SW480 (cell line): ENCODE data around the gene FKBP10.
"Not testable (repeated sequence)": the region's sequence is repeated elsewhere in the genome, so short reads cannot be mapped to it uniquely, and the experiment has no call there.

Experiments used
- DNase-seq: peaks from one replicate; pipeline ENCODE4 v3.0.0-alpha.2; 2016; ENCODE audit warnings: low spot score

The FKBP10 gene

DNA sequence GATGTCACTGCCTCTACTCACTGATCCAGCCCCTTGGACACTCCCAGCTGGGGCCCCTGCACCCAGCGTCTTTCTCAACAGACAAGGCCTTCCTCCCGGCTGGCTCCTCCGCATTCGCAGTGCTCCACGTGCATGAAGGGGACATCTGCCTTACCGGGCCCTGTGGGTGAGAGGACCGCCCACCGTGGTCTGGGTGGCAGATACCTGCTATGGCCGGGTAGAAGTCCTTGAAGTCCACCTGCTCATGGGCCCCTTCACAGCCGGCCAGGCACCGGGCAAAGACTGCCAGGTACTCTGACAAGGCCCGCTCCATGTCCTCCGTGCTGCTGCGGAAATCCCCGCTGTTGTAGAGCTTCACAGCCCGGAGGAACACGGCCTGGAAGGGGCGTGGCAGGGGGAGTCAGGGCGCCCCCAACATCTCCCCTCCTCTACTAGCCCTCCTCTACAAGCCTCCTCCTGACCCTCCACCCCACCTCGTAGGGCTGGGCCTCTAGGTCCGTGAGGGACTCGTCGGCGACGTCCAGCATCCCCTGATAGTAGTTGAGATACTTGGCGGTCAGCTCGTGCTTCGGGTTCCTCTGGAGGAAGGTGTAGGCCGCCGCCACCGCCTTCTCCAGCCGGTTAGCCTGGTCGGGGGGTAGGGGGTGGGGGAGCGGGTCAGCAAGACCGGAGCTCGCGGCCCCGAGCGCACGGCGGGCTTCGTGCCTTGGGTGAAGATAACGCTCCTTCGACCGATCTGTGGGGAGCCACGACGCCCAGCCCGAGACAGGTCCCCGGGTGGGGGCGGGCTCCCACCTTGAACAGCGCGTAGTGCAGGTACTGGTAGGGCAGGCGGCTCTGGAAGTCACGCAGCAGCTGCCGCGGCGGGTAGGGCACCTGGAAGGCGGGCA, 1.9 kb upstream of the FKBP10 start:
- DNase-seq = no peak

DNA sequence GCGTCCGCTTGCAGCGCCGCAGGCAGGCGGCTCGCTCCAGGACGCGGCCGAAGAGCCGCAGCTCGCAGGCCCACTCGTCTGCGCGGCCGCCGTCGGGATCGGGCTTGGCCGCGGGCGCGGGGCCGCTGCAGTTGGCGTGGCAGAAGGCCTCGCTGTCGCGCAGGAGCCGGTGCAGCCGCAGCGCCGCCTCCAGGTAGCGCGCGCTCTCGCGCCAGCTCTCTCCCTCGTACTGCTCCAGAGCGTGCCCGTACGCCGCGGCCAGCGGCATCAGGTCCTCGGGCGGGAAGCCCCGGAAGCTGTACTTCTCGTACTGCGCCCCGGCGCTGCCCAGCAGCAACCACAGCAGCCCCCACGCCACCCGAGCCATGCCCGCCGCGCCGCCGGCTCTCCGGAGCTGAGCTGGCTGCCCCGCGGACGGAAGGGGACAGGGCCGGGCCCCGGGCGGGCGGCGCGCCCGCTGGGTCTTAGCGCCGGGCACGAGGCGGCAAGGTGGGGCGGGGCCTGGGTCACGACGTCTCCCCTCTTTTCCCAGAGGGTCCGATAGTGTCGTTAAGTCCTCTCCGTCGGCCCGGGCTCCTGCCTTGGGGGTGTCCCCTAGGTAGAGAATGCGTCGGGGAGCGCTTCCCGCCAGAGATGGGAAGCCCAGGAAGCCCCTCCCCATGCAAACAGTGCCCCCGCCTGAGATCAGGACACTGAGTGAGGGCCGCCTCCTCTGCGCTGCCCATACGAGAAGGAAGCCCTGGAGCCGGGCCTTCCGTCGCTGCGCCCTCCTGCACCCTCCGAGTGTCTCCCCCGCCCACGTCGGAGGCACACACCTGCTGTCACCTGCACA, 1.0 kb upstream of the FKBP10 start, which contains the start of gene P3H4:
Gene P3H4 (minus strand): TSS at position 401 of the 832 bp plus-strand sequence. CDS start 34 bp downstream, at position 367.
- peak; percentile 76 for DNase-seq

DNA sequence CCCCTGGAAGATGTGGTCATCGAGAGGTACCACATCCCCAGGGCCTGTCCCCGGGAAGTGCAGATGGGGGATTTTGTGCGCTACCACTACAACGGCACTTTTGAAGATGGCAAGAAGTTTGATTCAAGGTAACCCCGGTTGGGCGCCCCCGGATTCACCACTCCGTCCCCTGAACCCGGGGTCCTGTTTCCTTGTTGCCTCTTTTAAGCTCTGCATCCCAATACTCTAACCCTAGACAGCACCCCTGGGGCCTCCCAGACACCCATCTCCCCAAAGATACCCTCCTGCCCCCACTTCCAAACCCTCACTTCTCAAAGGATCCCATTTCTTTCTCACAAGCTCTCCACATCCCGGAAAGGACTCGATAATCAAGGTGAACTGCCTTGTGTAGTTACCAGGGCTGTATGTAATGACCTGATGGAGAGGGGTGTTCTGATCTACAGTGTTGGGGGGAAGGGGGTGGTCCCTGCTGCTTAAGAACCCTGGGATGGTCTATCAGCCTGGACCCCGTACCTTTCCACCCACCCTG, 412 bp downstream of the FKBP10 start:
- no peak for DNase-seq

DNA sequence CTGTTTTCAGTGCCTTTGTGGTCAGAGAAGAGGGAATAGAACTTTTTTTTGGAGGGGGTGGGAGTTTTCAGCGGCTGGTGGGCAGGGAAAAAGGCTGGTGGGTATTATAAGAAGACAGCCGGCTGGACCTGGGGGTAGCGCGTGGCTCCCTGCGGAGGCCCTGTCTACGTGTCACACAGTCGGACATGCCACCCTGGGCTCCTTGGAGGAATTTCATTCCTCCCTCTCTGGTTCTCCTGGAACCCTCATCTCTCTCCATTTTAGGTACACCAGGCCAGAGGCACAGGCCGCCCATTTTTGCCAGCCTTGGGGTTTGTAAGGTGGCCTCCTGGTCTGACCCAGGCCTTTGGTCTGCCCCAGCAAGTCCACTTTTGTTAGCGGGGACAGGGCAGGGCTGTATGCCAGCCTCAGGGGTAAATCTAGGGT, 908 bp downstream of the FKBP10 start:
- DNase-seq = no peak

DNA sequence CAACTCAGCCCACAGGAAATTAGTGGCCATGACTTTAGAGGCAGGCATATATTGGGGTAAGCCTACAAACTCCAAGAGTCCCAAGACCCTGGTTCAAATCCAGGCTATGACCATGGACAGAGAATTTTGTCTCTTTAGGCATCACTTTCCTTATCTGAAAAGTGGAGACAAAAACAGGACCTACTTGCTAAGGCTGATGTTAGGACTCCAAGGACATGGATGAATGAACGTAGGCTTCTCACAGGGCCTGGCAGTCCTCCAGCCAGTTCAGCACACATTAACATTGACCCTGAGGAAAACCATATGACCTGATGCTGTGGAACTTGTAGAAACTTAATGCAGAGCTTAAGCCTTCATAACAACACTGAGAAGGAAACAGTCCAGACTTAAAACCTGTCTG, 1.4 kb downstream of the FKBP10 start:
- DNase-seq = no peak

DNA sequence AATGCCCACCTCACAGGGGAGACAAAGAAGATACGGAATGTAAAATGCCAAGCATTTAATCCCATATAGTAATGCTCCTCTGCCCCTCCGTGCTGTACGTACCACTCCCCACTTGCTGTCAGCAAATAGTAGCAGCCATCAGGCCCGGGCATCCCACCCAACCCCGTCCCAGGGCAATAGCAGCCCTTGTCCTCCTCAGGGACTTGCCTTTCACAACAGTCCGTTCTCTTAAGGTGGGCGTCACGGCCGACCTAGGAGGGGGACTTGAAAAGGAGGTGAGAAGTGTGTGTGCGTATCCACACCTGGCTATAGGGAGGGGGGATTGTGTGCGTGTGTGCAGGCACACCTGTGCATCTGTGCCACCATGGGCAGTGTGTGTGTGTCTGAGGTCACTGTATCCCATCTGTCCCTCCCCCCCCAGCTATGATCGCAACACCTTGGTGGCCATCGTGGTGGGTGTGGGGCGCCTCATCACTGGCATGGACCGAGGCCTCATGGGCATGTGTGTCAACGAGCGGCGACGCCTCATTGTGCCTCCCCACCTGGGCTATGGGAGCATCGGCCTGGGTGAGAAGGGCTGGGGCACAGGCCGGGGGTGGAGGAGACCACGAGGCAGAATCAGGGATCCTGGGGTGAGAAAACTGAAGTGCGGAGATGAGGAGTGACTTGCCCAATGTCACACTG, 4.0 kb downstream of the FKBP10 start:
- DNase-seq = no peak

DNA sequence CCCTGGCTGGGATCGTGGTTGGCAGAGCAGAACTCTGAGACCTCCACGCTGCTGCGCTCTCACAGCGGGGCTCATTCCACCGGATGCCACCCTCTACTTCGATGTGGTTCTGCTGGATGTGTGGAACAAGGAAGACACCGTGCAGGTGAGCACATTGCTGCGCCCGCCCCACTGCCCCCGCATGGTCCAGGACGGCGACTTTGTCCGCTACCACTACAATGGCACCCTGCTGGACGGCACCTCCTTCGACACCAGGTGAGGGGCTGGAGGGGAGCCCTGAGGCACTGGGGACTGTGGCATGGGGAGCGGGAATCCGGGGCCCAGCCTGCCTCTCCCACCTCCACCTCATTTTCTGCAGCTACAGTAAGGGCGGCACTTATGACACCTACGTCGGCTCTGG, 5.2 kb downstream of the FKBP10 start:
- DNase-seq = no peak

DNA sequence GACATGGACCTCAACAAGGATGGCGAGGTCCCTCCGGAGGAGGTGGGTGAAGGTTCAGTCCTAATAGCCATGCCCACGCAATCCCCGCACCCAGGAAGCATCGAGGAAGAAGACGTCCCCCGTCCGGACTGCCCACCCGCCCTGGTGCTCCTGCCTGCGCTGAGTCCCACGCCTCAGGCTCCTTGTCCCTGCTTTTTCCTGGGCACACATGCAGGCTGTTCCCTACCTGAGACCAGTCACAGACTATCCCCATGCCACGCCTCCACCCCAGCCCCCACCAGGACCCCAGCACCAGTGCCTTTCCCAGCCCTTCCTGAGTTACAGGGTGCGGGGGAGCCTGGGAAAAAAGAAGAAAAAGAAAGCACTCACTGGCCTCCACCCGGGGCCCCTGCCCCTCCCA, 9.0 kb downstream of the FKBP10 start:
- no peak for DNase-seq

DNA sequence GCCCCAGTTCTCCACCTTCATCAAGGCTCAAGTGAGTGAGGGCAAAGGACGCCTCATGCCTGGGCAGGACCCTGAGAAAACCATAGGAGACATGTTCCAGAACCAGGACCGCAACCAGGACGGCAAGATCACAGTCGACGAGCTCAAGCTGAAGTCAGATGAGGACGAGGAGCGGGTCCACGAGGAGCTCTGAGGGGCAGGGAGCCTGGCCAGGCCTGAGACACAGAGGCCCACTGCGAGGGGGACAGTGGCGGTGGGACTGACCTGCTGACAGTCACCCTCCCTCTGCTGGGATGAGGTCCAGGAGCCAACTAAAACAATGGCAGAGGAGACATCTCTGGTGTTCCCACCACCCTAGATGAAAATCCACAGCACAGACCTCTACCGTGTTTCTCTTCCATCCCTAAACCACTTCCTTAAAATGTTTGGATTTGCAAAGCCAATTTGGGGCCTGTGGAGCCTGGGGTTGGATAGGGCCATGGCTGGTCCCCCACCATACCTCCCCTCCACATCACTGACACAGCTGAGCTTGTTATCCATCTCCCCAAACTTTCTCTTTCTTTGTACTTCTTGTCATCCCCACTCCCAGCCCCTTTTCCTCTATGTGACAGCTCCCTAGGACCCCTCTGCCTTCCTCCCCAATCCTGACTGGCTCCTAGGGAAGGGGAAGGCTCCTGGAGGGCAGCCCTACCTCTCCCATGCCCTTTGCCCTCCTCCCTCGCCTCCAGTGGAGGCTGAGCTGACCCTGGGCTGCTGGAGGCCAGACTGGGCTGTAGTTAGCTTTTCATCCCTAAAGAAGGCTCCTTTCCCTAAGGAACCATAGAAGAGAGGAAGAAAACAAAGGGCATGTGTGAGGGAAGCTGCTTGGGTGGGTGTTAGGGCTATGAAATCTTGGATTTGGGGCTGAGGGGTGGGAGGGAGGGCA, 9.7 kb downstream of the FKBP10 start:
- no peak for DNase-seq

DNA sequence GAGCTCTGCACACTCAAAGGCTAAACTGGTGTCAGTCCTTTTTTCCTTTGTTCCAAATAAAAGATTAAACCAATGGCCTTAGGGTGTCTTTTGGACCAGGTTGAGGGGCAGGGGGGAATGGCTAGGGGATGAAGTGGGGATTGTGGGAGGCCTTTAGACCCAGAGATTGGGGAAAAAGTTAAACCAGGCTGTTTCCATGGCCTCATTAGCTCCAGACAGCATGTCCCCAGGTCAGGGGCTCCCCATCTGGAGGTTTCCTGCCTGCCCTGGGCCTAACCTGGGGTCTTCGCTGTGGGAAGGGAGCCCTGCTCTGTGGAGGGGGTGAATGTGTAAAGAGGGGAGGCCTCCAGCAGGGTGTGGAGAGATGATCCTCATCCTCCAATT, 10.3 kb downstream of the FKBP10 start:
- no peak for DNase-seq

DNA sequence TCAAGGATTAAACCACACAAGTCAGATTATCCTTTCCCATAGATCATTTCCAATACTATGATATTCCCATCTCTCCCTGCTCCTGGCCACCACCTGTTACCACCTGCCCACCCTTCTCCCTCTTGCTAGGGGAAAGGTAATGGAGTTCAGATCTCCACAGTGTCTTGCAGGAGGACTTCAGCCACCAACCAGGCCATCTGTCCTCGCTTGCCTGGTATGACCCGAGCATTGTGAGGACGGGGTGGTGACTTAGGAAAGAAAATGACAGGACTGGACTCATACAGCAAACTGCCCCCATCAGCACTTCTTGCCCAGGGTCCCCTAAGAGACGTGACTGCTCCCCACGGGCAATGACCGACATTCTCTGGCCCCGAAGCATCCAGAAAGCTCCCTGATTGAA, 10.8 kb downstream of the FKBP10 start:
- no peak for DNase-seq

DNA sequence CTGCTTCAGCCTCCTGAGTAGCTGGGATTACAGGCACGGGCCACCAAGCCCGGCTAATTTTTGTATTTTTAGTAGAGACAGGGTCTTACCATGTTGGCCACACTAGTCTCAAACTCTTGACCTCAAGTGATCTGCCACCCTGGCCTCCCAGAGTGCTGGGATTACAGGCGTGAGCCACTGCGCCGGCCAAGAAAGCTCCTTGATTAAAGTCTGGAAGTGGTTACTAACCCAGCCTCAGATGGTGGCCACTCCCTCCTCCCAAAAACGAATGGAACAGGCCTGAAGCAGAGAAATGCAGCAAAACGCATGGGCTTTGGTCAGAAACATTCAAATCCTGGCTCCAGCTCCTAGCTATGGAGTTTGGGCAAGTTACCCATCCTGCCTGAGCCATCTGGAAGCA, 11.3 kb downstream of the FKBP10 start:
- no peak for DNase-seq

DNA sequence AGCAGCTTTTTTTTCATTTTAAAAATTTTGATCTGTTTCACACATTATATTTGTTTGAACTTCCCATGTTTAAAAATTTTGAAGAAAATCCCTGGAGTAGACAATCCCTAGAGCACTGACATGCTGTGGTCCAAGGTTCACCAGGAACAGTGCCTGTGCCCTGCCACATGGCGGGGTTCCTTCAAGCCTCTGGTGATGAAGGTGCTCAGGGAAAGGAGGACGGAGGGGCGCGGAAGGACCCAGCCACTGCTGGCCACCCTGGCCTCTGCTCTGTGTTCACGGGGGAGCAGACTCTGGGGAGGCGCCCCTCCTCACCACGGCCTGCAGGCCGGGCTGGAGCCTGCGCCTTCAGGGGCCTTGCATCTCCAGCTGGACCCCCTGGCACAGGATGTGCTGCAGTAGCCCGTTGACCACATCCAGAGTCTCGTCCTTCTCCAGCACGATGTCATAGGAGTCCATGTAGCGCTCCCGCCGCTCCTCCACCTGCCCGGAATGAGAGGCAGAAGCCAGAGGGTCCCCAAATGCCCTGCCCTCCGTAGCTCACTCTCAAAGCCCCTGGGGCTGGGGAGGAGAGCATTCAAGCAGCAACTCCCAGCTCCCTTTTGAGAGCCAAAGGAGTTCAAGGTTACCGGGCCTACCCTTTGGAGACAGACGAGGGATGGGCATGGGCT, 12.5 kb downstream of the FKBP10 start:
- DNase-seq = no peak

DNA sequence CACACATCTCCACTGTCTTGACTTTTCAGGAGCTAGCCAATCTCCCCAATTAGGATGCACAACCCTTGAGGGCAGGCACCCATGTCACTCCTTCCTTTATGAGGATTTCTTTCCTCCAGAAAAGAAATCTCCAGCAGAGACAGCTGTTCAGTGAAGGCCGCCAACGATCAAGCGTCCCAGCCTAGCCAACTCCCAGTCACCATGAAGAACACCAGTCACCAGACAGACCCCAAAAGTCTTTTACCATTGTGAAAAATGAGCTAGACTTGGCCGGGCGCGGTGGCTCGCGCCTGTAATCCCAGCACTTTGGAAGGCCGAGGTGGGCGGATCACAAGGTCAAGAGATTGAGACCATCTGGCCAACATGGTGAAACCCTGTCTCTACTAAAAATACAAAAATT, 17.2 kb downstream of the FKBP10 start:
- DNase-seq = not testable (repeated sequence)

DNA sequence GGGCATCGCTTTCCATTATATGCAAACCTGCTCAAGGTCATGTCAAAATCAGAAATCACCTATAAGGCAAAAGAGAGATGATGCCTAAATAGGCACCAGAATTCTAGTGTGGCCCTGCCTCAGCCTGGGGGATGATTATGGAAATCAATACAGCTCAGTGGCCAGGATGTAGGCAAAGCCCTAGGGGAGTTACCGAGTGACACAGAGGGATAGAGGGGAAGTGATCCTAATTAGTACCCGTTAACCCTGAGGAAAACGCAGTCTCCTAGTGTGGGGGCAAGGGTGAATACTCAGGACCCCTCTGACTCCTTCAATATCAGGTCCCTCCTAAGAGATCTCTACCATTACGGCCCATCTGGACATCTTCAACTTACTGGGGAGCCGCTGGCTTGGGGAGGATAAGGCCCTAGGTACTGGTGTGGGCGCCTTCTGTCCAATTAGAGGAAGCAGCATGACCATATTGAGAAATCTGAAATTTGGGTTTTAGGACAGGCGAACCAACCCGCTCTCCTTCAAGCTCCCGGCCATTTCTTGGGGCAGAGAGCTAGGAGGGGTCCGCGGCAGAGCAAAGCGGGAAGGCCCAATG, 22.5 kb downstream of the FKBP10 start:
- DNase-seq = peak; percentile 17

DNA sequence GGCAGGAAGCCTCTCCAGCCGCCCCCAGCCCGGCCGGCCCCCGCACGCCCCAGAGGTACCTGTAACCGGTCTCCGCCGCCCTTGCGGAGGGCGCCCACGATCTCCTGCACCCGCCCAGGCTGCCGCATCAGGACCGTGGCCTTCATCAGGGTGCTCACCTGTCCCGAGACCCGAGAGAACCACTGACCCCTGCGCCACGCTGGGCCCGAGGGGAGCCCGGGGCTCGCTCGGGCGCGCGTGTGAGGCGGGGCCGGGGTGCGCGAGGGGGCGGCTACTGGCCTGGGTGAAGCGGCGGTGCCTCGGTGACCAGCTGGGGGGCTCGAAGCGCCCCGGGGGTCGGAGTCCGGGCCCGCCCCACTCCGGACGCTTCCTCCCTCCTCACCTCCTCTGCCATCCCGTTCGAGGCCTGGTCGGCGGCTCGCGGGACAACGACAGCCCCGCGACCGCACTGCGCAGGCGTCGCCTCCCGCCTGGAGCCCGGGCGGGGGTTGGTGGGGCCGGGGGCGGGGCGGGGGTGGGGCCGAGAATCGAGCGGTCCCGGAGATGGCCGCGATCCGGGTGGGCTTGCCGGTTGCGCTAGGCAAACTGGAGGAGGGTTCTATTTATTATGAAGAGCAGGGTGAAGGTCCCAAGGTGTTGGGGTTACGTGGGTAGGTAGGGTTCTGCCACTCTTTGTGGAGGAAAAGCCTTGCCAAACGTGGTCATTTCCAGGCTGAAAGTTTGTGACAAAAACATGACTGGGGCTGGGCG, 23.2 kb downstream of the FKBP10 start, which contains the start of gene NT5C3B:
Gene NT5C3B (minus strand): TSS at position 433 of the 750 bp plus-strand sequence. CDS start 39 bp downstream, at position 394.
- DNase-seq = peak; percentile 37

DNA sequence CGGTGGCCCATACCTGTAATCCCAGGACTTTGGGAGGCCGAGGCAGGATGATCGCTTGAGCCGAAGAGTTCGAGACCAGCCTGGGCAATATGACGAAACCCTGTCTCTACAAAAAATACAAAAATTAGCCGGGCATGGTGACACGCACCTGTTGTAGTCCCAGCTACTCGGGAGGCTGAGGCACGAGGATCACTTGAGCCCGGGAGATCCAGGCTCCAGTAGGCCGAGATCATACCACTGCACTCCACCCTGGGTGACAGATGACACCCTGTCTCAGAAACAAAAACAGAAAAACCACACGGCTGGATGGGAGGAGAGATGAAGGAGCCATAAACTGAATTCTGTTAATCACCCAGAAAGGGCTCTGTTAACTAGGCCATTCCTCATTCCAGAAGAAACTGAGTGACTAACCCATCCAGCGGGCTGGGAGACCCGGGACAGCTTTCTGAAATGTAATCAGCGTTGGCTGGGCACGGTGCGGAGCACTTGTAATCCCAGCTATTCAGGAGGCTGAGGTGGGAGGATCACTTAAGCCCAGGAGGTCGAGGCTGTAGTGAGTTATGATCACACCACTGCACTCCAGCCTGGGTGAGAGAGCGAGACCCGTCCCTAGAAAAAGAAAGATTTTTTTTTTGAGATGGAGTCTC, 23.9 kb downstream of the FKBP10 start:
- no peak for DNase-seq

DNA sequence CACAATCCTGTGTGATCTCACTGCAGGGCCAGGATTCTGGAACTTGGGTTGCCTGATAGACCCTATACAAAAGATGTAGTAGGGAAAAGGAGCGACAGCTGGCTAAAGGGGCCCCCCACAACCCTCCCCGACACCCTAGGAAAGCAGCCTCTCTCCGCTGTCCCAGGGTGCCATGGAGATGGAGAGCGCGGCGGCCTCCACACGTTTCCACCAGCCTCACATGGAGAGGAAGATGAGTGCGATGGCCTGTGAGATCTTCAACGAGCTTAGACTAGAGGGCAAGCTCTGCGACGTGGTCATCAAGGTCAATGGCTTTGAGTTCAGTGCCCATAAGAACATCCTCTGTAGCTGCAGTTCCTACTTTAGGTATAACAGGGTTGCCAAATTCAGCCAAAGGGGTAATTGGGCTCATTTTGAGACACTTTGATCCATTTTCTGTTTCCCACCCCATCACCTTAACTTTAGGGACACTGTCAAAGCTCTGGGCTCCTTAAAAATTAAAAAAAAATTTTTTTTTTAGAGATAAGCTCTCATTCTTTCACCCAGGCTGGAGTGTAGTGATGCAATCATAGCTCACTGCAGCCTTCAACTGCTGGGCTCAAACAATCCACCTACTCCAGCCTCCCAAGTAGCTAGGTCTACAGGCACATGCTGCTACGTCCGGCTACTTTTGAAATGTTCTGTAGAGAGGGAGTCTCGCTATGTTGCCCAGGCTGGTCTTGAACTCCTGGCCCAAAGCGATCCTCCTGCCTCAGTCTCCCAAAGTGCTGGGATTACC, 25.1 kb downstream of the FKBP10 start, which contains the start of gene KLHL10:
Gene KLHL10 (plus strand): TSS at position 65 of the 778 bp plus-strand sequence. CDS start 108 bp downstream, at position 173.
- DNase-seq = no peak
